GM12873 (cell line): ENCODE measurements around the gene CDHR2.

Experiments
- TF ChIP-seq, protein P1 (sequence below): IDR thresholded peaks from 2 replicates; pipeline ENCODE4 v1.5.1; 2012; ENCODE audit warnings: low read depth, mild to moderate bottlenecking, moderate library complexity, low read length, control low read depth; ENCODE audit not compliant: insufficient read depth; ENCODE audit errors: missing control alignments

CDHR2 gene

DNA sequence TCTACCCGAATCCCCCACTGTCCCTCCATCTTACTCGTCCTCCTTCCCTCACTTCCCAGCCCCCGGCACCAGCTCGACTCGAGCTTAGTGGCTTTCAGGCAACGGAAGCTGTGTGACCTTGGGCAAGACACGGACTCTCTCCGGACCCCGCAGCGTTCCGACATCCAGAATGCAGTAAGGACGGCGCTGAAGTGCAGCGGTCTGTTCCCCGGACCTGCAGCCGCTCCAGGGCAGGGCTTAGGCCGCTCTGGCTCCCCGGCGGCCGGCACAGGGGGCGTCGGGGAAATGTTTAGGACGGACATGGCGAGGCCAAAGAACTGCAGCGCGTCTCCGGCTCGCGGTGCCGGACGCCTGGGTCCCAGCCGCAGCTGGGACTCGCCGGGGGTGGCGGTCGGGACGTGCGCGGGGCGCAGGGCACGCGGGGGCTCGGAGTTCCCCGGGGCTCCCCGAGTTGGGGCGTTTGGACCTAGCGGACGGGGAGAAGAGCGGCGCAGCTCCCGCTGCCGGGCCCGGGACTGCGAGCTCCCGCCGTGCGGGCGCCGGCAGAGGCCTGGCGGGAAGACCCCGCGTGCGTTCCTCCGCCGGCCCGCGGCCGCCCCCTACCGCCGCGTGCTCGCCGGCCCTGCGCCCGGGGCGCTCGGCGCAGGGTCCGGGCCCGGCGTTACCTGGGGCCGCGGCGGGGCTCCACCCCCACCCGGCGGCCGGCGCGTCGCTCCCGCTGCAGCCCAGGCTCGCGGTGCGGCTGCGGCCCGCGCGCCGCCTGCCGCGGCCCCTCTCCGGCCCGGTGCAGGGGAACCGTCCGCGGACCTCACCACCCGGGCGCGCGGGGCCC lies 6.3 kb upstream of the CDHR2 start:
- TF ChIP-seq, protein P1, sequence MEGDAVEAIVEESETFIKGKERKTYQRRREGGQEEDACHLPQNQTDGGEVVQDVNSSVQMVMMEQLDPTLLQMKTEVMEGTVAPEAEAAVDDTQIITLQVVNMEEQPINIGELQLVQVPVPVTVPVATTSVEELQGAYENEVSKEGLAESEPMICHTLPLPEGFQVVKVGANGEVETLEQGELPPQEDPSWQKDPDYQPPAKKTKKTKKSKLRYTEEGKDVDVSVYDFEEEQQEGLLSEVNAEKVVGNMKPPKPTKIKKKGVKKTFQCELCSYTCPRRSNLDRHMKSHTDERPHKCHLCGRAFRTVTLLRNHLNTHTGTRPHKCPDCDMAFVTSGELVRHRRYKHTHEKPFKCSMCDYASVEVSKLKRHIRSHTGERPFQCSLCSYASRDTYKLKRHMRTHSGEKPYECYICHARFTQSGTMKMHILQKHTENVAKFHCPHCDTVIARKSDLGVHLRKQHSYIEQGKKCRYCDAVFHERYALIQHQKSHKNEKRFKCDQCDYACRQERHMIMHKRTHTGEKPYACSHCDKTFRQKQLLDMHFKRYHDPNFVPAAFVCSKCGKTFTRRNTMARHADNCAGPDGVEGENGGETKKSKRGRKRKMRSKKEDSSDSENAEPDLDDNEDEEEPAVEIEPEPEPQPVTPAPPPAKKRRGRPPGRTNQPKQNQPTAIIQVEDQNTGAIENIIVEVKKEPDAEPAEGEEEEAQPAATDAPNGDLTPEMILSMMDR: peak; percentile 35

DNA sequence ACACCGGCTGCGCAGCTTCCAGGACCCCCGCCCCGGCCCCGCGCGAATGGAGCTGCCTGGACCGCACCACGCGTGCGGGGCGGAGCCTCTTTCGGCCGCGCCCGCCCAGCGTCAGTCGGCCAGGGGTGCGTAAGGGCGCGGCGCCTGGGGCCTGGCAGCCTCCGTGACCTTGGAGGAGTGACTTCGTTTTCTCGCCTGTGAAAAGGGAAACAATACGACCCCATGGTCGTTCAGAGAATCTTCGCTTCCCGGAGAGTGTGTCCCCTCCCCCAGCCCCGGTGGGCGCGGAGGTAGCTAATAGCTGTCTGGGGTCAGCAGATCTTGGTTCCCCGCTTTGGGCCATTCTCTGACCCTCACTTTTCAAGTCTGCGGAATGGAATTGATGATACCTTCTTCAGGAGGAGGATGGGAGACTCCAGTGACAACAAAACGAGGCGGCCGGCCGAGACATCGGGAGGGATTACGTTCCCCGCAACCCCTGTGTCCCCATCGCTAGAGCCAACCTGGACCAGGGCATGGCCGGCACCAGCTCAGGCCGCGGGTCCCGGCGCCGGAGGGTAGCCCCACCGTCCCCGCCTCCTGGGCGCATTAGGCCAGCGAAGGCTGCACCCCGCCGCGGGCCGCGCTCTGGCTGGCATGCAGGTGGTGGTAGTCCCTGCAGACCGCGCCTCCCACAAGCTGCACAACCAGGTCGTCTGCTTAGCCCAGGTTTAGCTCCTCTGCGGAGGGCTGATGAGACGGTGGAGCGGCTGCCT lies 5.5 kb upstream of the CDHR2 start:
- TF ChIP-seq, protein P1: no peak

DNA sequence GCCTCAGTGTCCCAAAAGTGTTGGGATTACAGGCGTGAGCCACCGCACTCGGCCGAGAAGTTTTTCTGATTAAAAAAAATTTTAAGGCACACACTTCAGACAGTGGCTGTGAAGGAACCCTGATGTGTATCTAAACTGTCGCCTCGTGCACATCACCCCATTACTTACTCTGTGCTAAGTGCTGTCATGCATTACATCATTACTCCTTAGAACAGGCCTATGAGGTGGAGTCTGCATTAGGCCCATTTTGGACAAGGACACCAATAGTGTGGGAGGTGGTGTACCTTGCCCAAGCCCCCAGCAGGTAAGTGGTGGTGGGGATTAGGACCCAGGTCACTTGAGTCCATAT lies 3.8 kb upstream of the CDHR2 start:
- TF ChIP-seq, protein P1: no peak

DNA sequence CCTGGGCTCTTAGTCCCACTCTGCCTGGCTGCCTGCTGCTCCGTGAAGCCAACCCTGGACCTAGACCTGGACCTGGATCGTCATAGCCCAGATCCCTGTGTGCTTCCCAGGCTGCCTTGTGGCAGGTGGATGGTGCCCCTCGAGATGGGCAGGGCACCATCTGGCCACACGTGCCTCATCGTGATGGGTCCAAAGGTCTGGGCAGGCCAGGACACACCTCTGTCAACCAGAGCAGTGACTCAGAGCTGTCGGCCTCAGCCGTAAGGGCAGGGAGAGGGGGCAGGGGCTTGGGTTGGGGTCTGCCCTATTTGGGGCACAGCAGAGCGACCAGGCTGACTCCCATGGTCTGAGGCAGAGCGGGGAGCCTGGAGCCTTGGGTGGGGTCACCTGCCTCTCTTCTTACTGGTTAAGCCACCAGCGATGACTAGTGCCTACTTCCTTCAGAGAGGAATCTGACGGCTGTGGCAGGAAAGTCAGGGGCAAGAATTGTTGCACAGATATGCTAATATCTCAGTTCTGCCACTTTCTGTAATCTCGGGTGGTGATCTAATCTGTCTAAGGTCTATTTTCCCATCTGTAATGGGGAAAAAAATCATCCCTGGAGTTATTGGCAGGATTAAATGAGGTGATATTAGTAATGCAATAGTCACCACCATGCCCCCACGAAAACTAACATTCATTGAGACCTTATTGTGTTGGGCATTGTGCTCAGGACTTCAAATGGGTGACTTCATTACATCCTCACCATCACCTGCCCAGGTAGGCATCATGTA lies 3.2 kb upstream of the CDHR2 start:
- TF ChIP-seq, protein P1: no peak

DNA sequence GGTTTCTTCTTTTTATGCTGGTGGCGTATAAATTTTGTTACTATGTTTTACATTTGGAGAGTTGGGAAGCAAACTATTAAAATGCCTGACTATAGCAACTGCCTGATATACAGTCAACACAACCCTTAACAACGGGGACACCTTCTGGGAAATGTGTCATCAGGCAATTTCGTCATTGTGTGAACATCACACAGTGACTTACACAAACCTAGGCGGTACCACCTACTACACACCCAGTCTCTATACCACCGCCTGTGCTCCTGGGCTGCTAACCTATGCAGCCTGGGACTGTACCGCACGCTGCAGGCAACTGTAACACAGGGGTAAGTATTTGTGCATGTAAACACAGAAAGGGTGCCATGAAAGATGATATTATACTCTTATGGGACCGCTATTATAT lies 1.3 kb upstream of the CDHR2 start:
- TF ChIP-seq, protein P1: no peak

DNA sequence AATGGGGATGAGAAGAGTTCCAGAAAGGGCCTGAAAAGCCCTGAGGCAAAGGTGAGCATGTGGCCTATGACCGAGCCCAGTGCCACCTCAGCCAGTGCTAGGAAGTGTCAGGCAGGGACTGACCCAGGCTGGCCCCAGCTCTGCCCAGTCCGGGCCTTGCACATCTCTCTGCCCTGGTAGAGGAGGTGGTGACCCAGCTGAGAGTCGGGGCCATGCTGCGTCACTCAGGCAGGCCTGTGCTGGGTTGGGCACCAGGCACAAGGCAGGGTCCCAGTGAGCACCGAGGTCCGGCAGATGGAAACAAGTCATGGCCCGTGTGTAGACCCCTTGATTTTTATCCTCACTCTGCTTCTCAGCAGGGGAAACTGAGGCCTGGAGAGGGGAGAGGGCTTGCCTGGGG lies 729 bp downstream of the CDHR2 start:
- TF ChIP-seq, protein P1: no peak
